A673 (cell line): Measurements from ENCODE around the gene PCK1. TPM values are rescaled to one million over a fixed set of nuclear protein-coding genes. Genes with fewer than 3 reads are reported as not detected.

ENCODE experiments used
- BruUV-seq: library from RNA; stranded (reverse); fragments of 400-500 nt; replicated peaks from 2 replicates; lab custom pipeline; 2021; lab: Mats Ljungman, UMichigan
- CTCF ChIA-PET: fragments of 300-600 bp; sonication (Branson Sonifier 250); formaldehyde crosslinking; loops from one replicate; lab custom pipeline; 2022; ENCODE audit warnings: antibody characterized with exemption; lab: Charles Lee
- POLR2A ChIA-PET: fragments of 300-600 bp; sonication (Branson Sonifier 250); formaldehyde crosslinking; loops from one replicate; lab custom pipeline; 2022; ENCODE audit warnings: antibody characterized with exemption; ENCODE audit not compliant: low non-redundant PET; lab: Charles Lee
- DNase-seq: peaks from one replicate; pipeline ENCODE4 v3.0.0-alpha.2; 2015; ENCODE audit warnings: low spot score
- H3K27ac ChIP-seq: fragments of 200-600 bp; sonication (generic); 2 replicates; pipeline ENCODE4 v1.5.1; 2016; ENCODE audit warnings: mixed run types, low read depth, mild to moderate bottlenecking, mixed read lengths, antibody characterized with exemption, low read length; ENCODE audit not compliant: poor library complexity, severe bottlenecking
- H3K27me3 ChIP-seq: fragments of 200-600 bp; sonication (generic); replicated peaks from 2 replicates; pipeline ENCODE4 v1.6.1; 2017; ENCODE audit warnings: mixed run types, low read depth, mild to moderate bottlenecking, mixed read lengths, antibody characterized with exemption, low read length; ENCODE audit not compliant: insufficient read depth, poor library complexity
- H3K36me3 ChIP-seq: fragments of 200-600 bp; sonication (generic); 2 replicates; pipeline ENCODE4 v1.6.1; 2016; ENCODE audit warnings: mixed run types, mild to moderate bottlenecking, mixed read lengths, antibody characterized with exemption, low read length; ENCODE audit not compliant: insufficient read depth, poor library complexity, severe bottlenecking
- H3K4me1 ChIP-seq: fragments of 200-600 bp; sonication (generic); 2 replicates; pipeline ENCODE4 v1.6.1; 2017; ENCODE audit warnings: mixed run types, mild to moderate bottlenecking, mixed read lengths, antibody characterized with exemption, low read length; ENCODE audit not compliant: insufficient read depth, poor library complexity, severe bottlenecking
- H3K4me3 ChIP-seq: fragments of 200-600 bp; sonication (generic); 2 replicates; pipeline ENCODE4 v1.5.1; 2016; ENCODE audit warnings: low read depth, mixed run types, mild to moderate bottlenecking, mixed read lengths, low read length; ENCODE audit not compliant: poor library complexity, severe bottlenecking
- H3K9me3 ChIP-seq: fragments of 200-600 bp; sonication (generic); 2 replicates; pipeline ENCODE4 v1.6.1; 2016; ENCODE audit warnings: mixed run types, low read depth, mild to moderate bottlenecking, mixed read lengths, antibody characterized with exemption, low read length; ENCODE audit not compliant: poor library complexity, severe bottlenecking
- CTCF ChIP-seq: fragments of 300-800, 200-600 bp; sonication (generic); conservative IDR thresholded peaks from 2 replicates; pipeline ENCODE4 v1.5.1; 2017; ENCODE audit warnings: low read depth, mild to moderate bottlenecking, antibody characterized with exemption, low read length, moderate library complexity, mixed read lengths
- EZH2 ChIP-seq: fragments of 200-600 bp; sonication (generic); IDR thresholded peaks from 2 replicates; pipeline ENCODE4 v1.6.1; 2017; ENCODE audit warnings: borderline replicate concordance, low read depth, mild to moderate bottlenecking, mixed read lengths, antibody characterized with exemption, low read length; ENCODE audit not compliant: poor library complexity, severe bottlenecking
- intact Hi-C: fragments of 100-400 bp; cut with micrococcal nuclease; formaldehyde crosslinking; loops from one replicate; pipeline ENCODE4 v1.10.0; 2022; ENCODE audit not compliant: unreplicated experiment
- total RNA-seq: library from RNA; stranded (reverse); gene quantifications from 2 replicates; pipeline ENCODE4 v1.2.3, GENCODE V29; 2021

Gene PCK1
- total RNA-seq, 1 experiment from 2014 or later: not detected

GRCh38 chr20:57558614-57559288, 2.2 kb upstream of the PCK1 start:
- H3K4me1 ChIP-seq: no peaks in the 10 kb centered on the region
- ChIA-PET CTCF (no interaction called here), POLR2A (no interaction called here)
- BruUV-seq: no TSS peak
- no peak overlapping the region for H3K27ac ChIP-seq
- intact Hi-C loops: no loop called here
- H3K9me3 ChIP-seq: no peaks in the 10 kb centered on the region
- no peaks in the 10 kb centered on the region for H3K27me3 ChIP-seq
- no peaks in the 10 kb centered on the region for H3K36me3 ChIP-seq
- TF ChIP-seq EZH2 (no peak), CTCF (no peak)
- no peak overlapping the region for H3K4me3 ChIP-seq
- DNase-seq: no peak

- no peaks in the 10 kb centered on the region for H3K36me3 ChIP-seq
- H3K4me3 ChIP-seq: no peak overlapping the region
- ChIA-PET CTCF (no interaction called here), POLR2A (no interaction called here)
- DNase-seq: no peak
- BruUV-seq: no TSS peak
- H3K27me3 ChIP-seq: no peaks in the 10 kb centered on the region
- no peaks in the 10 kb centered on the region for H3K4me1 ChIP-seq
- TF ChIP-seq CTCF: no peak
- TF ChIP-seq EZH2: no peak
- H3K9me3 ChIP-seq: no peaks in the 10 kb centered on the region
- intact Hi-C loops: no loop called here
- H3K27ac ChIP-seq: no peak overlapping the region
Observed at GRCh38 chr20:57559289-57559634, 1.6 kb upstream of the PCK1 start.

- no peaks in the 10 kb centered on the region for H3K9me3 ChIP-seq
- BruUV-seq: no TSS peak
- H3K36me3 ChIP-seq: no peaks in the 10 kb centered on the region
- H3K4me3 ChIP-seq: no peak overlapping the region
- no peaks in the 10 kb centered on the region for H3K27me3 ChIP-seq
- no peak for DNase-seq
- H3K4me1 ChIP-seq: no peaks in the 10 kb centered on the region
- TF ChIP-seq CTCF (no peak), EZH2 (no peak)
- H3K27ac ChIP-seq: no peak overlapping the region
- intact Hi-C loops: no loop called here
- POLR2A ChIA-PET: no interaction called here
- CTCF ChIA-PET: no interaction called here
Observed at GRCh38 chr20:57559658-57560553, 1.0 kb upstream of the PCK1 start.
